WERI-Rb-1 (cell line): ENCODE measurements around the gene AK4.

Source experiments
- DNase-seq: peaks from one replicate; pipeline ENCODE4 v3.0.0-alpha.2; 2020
- H3K27ac ChIP-seq: fragments of 250-450 bp; sonication (Bioruptor Pico); 2 replicates; pipeline ENCODE4 v1.5.1; 2020; ENCODE audit warnings: mild to moderate bottlenecking, moderate library complexity
- H3K27me3 ChIP-seq: fragments of 250-450 bp; sonication (Bioruptor Pico); 2 replicates; pipeline ENCODE4 v1.5.1; 2021; ENCODE audit warnings: mild to moderate bottlenecking, low read depth, moderate library complexity; ENCODE audit not compliant: insufficient read depth, severe bottlenecking
- H3K36me3 ChIP-seq: fragments of 250-450 bp; sonication (Bioruptor Pico); 2 replicates; pipeline ENCODE4 v1.5.1; 2020; ENCODE audit warnings: mild to moderate bottlenecking, moderate library complexity
- H3K4me3 ChIP-seq: 2 replicates; pipeline ENCODE4 v1.5.1; 2011; ENCODE audit warnings: low read depth, mild to moderate bottlenecking, control low read depth, low read length
- H3K9me3 ChIP-seq: fragments of 250-450 bp; sonication (Bioruptor Pico); 2 replicates; pipeline ENCODE4 v1.5.1; 2021; ENCODE audit warnings: mild to moderate bottlenecking, moderate library complexity; ENCODE audit not compliant: severe bottlenecking
- TF ChIP-seq, protein P1 (sequence below): IDR thresholded peaks from 2 replicates; pipeline ENCODE4 v1.5.1; 2011; ENCODE audit warnings: low read depth, mild to moderate bottlenecking, control low read depth, inconsistent platforms, low read length

AK4 gene

DNA sequence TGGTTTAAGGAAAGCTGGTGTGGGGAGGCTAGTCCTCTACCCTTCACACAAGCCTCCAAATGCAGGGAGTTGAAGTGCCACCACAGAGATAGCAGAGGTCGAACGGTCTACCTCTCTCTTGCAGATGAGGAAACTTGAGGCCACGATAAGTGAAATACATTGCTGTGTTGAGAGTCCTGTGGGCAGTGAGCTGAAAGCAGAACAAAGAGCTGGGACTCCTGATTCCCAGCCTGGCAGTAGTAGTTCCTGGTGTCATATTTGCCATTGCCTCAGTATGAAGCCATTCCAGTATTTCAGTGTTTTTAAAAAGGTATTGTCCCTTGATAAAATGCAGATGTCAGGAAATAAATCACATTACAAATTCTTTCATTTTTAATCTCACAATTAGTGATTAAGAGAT lies 28.6 kb downstream of the AK4 start:
- Histone ChIP-seq H3K36me3 (no peaks in the 10 kb centered on the region), H3K27ac (no peak overlapping the region), H3K4me3 (no peak overlapping the region), H3K9me3 (no peaks in the 10 kb centered on the region), H3K27me3 (no peaks in the 10 kb centered on the region)
- TF ChIP-seq, protein P1, sequence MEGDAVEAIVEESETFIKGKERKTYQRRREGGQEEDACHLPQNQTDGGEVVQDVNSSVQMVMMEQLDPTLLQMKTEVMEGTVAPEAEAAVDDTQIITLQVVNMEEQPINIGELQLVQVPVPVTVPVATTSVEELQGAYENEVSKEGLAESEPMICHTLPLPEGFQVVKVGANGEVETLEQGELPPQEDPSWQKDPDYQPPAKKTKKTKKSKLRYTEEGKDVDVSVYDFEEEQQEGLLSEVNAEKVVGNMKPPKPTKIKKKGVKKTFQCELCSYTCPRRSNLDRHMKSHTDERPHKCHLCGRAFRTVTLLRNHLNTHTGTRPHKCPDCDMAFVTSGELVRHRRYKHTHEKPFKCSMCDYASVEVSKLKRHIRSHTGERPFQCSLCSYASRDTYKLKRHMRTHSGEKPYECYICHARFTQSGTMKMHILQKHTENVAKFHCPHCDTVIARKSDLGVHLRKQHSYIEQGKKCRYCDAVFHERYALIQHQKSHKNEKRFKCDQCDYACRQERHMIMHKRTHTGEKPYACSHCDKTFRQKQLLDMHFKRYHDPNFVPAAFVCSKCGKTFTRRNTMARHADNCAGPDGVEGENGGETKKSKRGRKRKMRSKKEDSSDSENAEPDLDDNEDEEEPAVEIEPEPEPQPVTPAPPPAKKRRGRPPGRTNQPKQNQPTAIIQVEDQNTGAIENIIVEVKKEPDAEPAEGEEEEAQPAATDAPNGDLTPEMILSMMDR = no peak
- no peak for DNase-seq

DNA sequence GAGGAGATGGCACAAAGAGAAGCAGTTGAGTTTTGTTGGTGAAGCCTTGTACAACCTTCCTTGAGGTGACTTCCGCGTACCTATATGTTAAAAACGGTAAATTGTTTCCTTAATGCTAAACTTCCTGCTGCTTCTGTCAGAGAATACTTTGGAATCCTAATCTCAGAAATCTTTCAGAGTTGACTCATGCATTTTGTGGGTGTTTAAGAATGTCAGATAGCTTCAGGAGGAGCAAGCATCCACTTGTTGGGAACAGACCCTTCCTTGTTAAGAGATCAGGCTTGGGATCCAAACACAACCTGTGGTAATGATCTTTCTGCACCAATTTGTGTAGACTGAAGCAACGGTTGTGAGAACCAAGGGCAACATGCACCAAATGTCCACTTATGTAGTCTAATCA lies 29.5 kb downstream of the AK4 start:
- DNase-seq = no peak
- Histone ChIP-seq H3K9me3 (no peaks in the 10 kb centered on the region), H3K4me3 (no peak overlapping the region), H3K27me3 (no peaks in the 10 kb centered on the region), H3K36me3 (no peaks in the 10 kb centered on the region), H3K27ac (no peak overlapping the region)
- TF ChIP-seq, protein P1 = no peak

DNA sequence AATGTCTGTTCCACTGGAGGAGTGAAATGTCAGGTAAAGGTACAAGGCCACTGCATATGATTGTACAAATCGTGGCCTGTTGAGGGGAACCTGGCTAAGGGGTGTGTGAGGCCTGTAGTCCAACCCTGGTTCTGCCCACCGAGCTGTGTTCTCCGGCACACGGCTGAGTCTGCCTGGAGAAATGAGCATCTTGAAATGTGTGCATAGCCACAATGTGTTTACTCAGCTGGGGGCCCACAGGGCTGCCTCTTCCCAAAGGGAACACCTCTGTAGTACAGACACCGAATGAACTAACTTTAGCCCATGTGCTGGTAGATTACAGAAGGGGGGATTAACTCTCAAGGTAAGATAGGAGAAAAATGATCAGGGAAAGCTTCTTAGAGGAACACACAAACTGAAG lies 30.2 kb downstream of the AK4 start:
- Histone ChIP-seq H3K27me3 (no peaks in the 10 kb centered on the region), H3K9me3 (no peaks in the 10 kb centered on the region), H3K27ac (no peak overlapping the region), H3K36me3 (no peaks in the 10 kb centered on the region), H3K4me3 (no peak overlapping the region)
- TF ChIP-seq, protein P1 = no peak
- peak; percentile 12 for DNase-seq

DNA sequence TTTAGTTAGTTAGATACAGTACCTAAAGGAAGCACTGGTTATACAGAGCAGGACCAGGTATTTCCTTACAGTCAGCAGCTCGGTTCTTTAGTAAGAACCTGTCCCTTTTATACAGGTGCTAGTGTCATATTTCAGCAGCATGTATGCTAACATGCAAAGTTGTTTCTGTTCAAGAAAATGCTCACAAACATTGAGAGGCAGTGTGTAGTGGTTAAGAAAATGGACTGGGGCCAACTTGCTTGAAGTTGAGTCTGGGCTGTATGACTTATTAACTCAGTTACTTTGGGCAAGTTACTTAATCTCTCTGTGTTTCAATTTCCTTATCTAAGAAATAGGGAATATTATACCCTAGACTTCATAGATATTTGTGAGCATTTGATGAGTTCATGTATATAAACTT lies 31.1 kb downstream of the AK4 start:
- Histone ChIP-seq H3K27ac (no peak overlapping the region), H3K27me3 (no peaks in the 10 kb centered on the region), H3K4me3 (no peak overlapping the region), H3K9me3 (no peaks in the 10 kb centered on the region), H3K36me3 (no peaks in the 10 kb centered on the region)
- no peak for DNase-seq
- TF ChIP-seq, protein P1 = no peak

DNA sequence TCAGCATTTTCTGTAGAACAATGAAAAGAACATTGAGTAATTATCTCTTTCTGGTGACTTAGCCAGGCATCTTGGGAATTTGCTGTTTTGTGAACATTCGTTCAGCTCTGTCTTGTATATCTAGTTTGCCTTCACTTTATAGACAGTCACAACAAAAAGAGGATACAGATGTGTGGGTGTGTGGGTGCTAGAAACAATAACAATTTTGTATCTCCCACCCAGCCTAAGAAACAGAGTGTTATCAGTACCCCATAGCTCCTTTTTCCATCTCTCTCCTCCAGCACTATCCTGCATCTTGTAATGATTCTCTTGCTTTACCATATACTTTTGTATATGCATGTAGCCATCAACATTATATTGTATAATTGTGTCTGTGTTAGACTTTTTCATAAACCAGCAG lies 33.0 kb downstream of the AK4 start:
- Histone ChIP-seq H3K9me3 (no peaks in the 10 kb centered on the region), H3K27me3 (no peaks in the 10 kb centered on the region), H3K27ac (no peak overlapping the region), H3K36me3 (no peaks in the 10 kb centered on the region), H3K4me3 (no peak overlapping the region)
- no peak for DNase-seq
- TF ChIP-seq, protein P1 = no peak

DNA sequence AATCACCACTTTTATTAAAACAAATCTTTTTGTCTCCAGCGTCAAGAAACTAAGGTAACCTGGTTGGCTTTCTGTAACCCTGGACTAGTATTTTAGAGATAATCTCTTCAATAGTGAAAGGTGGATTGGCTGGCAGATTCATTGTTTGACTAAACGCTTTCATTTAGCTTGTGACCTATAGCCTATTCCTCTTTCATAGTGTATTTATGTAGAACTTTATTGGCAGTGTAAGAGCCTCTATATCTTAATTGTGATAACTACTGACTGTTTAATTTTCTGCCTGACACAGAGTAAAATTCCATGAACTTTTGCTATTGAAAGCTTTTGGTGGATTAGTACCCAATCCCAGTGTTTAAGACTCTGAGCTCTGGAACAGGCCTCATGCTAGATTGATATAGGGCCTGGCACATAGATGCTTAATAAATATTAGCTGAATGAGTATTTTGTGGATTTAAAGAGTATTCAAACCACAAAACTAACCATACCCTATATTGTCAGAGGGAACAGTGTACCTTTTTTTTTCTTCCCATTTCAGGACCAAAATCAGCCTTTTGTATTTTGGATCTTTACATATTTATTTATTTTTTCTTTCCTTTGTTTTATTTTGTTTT lies 34.8 kb downstream of the AK4 start:
- TF ChIP-seq, protein P1 = no peak
- H3K36me3 ChIP-seq = no peaks in the 10 kb centered on the region
- no peak overlapping the region for H3K4me3 ChIP-seq
- H3K27me3 ChIP-seq = no peaks in the 10 kb centered on the region
- H3K27ac ChIP-seq = no peak overlapping the region
- no peaks in the 10 kb centered on the region for H3K9me3 ChIP-seq
- DNase-seq = no peak
